B cell (primary cell): Measurements from ENCODE around the gene ST3GAL3.

Experiments
- CTCF ChIP-seq: fragments of 200-600 bp; IDR thresholded peaks from one replicate; pipeline ENCODE4 v1.8.0; 2022; ENCODE audit warnings: antibody characterized with exemption, mild to moderate bottlenecking
- EZH2 ChIP-seq: IDR thresholded peaks from 2 replicates; pipeline ENCODE4 v1.6.1; 2012; ENCODE audit warnings: borderline replicate concordance, low read depth, mild to moderate bottlenecking, moderate library complexity, low read length; ENCODE audit not compliant: insufficient read depth, poor library complexity, severe bottlenecking

GRCh38 chr1:43921022-43921421 is 213.7 kb downstream of the ST3GAL3 start:
- no peak for TF ChIP-seq CTCF
- no peak for TF ChIP-seq EZH2
